ENCODE measurements around the gene RASSF10. TPM values are rescaled to one million over a fixed set of nuclear protein-coding genes. Genes with fewer than 3 reads are reported as not detected.

Gene RASSF10
- total RNA-seq, 1 experiment from 2014 or later = 2.4 TPM

DNA sequence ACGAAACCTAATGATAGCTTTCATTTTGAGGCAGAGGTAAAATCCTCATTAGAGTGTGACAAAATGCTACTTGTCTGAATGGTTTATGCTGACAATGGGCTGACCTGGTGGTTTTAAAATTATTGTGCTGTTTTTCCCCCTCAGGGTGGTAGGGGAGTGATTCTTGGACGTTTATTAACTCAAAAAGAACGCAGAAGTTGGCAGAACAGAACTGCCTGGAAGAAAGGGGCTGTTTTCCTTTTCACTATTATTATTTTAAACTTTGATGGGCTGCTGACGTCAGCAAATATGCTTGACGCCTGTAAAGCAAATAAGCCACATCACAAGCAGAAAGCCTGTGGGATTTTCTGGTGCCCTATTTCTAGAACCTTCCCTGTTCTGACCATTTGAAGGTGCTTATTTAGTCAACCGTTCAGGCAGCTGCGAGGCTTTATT lies 4.0 kb downstream of the RASSF10 start:
- H3K4me2 ChIP-seq (ENCODE audit: insufficient read depth, insufficient read length, low read length) = no peak overlapping the region
- no CpG with 5 or more reads among the region's 7 CpGs for WGBS (ENCODE audit: extremely low coverage, insufficient read length, low lambda C conversion rate)
- H3K27me3 Mint-ChIP-seq (ENCODE audit: low read depth) = peaks cover 65% of the 10 kb centered on the region

More for the DNA sequence above, 4.0 kb downstream of the RASSF10 start:
- H2BK12ac ChIP-seq (ENCODE audit: insufficient read length, low read depth, low read length) = no peak overlapping the region
- no peak overlapping the region for H2BK15ac ChIP-seq (ENCODE audit: low read depth, low read length)
- Mint-ChIP-seq H3K9me3 (peaks cover 0 to 3% of the 10 kb centered on the region in 2 experiments; a peak in 3 of 5 replicates), H3K27ac (no peak overlapping the region), H3K36me3 (ENCODE audit: insufficient read depth in 1 of 3, low read depth in 3 of 3) (no peaks in the 10 kb centered on the region), H3K4me1 (peaks cover 37 to 42% of the 10 kb centered on the region in 2 experiments), H3K4me3 (no peak overlapping the region)
- no peak overlapping the region for H3K18ac ChIP-seq (ENCODE audit: insufficient read length, low read depth, low read length)
- H3T11ph ChIP-seq (ENCODE audit: low read length) = no peak overlapping the region
- H3K14ac ChIP-seq (ENCODE audit: insufficient read depth, low read length) = no peak overlapping the region
- H3K4me1 ChIP-seq (ENCODE audit: insufficient read depth, low read length) = peaks cover 7% of the 10 kb centered on the region
- H3K23me2 ChIP-seq (ENCODE audit: insufficient read length, low read depth, low read length, poor library complexity, severe bottlenecking) = peaks cover 14% of the 10 kb centered on the region
- no peaks in the 10 kb centered on the region for H3K79me2 ChIP-seq (ENCODE audit: insufficient read depth, low read length)
- no peaks in the 10 kb centered on the region for H3K9me3 ChIP-seq (ENCODE audit: control insufficient read depth, low read depth, low read length)
- H2BK20ac ChIP-seq (ENCODE audit: low read depth, low read length, poor library complexity, severe bottlenecking) = no peak overlapping the region
- no peak for DNase-seq
- H3K9ac ChIP-seq (ENCODE audit: extremely low read depth, insufficient read length, low read length) = no peak overlapping the region
- H3K56ac ChIP-seq (ENCODE audit: insufficient read length, low read depth, low read length) = no peak overlapping the region
- no peak overlapping the region for H3K23ac ChIP-seq (ENCODE audit: insufficient read length, low read depth, low read length)
- H2BK120ac ChIP-seq (ENCODE audit: low read depth, low read length, poor library complexity, severe bottlenecking) = no peak overlapping the region
- H4K8ac ChIP-seq (replicated peaks; ENCODE audit: insufficient read length, low read depth, low read length) = no peak overlapping the region
- H4K20me1 ChIP-seq (ENCODE audit: control insufficient read depth, insufficient read depth, insufficient read length) = no peaks in the 10 kb centered on the region
- no peak overlapping the region for H2AK5ac ChIP-seq (ENCODE audit: insufficient read length, low read length)
- H4K91ac ChIP-seq (ENCODE audit: insufficient read length, low read depth, low read length) = no peak overlapping the region
- H3K27me3 ChIP-seq (ENCODE audit: insufficient read depth, low read length) = peaks cover 26% of the 10 kb centered on the region; the same call in 1 of the 2 replicates
- H3K79me1 ChIP-seq (ENCODE audit: insufficient read depth, low read depth, low read length, poor library complexity, severe bottlenecking) = no peaks in the 10 kb centered on the region
- H2AFZ ChIP-seq (ENCODE audit: low read length) = no peak overlapping the region
- H4K5ac ChIP-seq (ENCODE audit: insufficient read length, low read depth, low read length) = no peak overlapping the region
- H3K27ac ChIP-seq (ENCODE audit: insufficient read length, low read depth, low read length) = no peak overlapping the region
- no peak overlapping the region for H2BK5ac ChIP-seq (ENCODE audit: insufficient read length, low read length)
- H3K4ac ChIP-seq (ENCODE audit: low read depth, low read length) = no peak overlapping the region
- TF ChIP-seq, protein P1, sequence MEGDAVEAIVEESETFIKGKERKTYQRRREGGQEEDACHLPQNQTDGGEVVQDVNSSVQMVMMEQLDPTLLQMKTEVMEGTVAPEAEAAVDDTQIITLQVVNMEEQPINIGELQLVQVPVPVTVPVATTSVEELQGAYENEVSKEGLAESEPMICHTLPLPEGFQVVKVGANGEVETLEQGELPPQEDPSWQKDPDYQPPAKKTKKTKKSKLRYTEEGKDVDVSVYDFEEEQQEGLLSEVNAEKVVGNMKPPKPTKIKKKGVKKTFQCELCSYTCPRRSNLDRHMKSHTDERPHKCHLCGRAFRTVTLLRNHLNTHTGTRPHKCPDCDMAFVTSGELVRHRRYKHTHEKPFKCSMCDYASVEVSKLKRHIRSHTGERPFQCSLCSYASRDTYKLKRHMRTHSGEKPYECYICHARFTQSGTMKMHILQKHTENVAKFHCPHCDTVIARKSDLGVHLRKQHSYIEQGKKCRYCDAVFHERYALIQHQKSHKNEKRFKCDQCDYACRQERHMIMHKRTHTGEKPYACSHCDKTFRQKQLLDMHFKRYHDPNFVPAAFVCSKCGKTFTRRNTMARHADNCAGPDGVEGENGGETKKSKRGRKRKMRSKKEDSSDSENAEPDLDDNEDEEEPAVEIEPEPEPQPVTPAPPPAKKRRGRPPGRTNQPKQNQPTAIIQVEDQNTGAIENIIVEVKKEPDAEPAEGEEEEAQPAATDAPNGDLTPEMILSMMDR (conservative IDR thresholded peaks at IDR 0.05) = no peak

Measured in H9 (cell line).